ENCODE results near the gene GOLGA6L2.

DNA sequence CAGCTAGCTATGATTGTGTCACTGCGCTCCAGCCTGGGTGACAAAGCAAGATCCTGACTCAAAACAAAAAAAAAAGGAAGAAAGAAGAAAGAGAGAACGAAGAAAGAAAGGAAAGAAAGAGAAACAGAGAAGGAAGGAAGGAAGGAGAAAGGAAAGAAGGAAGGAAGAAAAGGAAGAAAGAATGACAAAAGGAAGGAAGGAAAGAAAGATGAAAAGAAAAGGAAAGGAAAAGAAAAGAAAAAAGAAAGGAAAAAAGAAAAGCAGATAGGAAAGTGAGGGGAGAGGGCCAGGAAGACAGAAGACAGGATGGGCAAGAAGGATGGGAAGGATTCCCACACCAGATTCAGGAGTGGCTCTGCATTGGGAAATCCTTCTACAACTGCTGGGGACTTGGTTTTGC lies 44.9 kb downstream of the GOLGA6L2 start:
- TF ChIP-seq, protein P1, sequence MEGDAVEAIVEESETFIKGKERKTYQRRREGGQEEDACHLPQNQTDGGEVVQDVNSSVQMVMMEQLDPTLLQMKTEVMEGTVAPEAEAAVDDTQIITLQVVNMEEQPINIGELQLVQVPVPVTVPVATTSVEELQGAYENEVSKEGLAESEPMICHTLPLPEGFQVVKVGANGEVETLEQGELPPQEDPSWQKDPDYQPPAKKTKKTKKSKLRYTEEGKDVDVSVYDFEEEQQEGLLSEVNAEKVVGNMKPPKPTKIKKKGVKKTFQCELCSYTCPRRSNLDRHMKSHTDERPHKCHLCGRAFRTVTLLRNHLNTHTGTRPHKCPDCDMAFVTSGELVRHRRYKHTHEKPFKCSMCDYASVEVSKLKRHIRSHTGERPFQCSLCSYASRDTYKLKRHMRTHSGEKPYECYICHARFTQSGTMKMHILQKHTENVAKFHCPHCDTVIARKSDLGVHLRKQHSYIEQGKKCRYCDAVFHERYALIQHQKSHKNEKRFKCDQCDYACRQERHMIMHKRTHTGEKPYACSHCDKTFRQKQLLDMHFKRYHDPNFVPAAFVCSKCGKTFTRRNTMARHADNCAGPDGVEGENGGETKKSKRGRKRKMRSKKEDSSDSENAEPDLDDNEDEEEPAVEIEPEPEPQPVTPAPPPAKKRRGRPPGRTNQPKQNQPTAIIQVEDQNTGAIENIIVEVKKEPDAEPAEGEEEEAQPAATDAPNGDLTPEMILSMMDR (IDR thresholded peaks at IDR 0.05) = no peak
- TF ChIP-seq POLR2A (IDR thresholded peaks at IDR 0.05) = no peak

Data from esophagus squamous epithelium (tissue), 4 donors.